ENCODE results near the gene ZFR2. TPM values are rescaled to one million over a fixed set of nuclear protein-coding genes. Genes with fewer than 3 reads are reported as not detected.

ZFR2 gene
- total RNA-seq, 1 donor from 2014 or later, result 4.7 TPM

DNA sequence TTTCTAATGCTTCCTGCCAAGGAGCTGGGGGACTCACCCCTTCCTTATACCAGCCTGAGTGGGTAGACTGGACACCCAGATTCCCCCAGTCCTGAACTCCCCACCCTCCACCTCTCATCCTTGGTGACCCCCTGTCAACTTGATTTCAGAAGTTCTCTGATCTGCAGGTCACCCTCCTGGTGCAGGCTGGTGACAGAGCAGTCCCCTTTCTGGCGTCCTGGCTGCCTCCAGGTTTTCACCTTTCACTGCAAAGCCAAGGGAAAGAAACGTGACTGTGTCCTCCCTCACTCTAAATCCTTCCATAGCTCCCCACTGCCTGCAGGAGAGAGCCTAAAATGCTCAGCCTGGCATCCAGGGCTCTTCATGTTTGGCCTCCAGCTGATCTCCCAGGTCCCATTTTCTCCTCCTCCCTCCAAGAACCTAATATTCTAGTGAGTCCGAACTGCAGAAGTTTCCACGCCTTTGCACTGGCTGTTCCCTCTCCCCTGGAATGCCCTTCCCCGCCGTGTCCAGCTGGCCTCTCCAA lies 78.6 kb downstream of the ZFR2 start:
- Mint-ChIP-seq H3K27ac (no peak overlapping the region), H3K4me1 (ENCODE audit: unreplicated experiment) (no peaks in the 10 kb centered on the region), H3K4me3 (no peak overlapping the region), H3K36me3 (no peaks in the 10 kb centered on the region), H3K27me3 (peaks cover 54% of the 10 kb centered on the region), H3K9me3 (peaks cover 6% of the 10 kb centered on the region)
- TF ChIP-seq, protein P1, sequence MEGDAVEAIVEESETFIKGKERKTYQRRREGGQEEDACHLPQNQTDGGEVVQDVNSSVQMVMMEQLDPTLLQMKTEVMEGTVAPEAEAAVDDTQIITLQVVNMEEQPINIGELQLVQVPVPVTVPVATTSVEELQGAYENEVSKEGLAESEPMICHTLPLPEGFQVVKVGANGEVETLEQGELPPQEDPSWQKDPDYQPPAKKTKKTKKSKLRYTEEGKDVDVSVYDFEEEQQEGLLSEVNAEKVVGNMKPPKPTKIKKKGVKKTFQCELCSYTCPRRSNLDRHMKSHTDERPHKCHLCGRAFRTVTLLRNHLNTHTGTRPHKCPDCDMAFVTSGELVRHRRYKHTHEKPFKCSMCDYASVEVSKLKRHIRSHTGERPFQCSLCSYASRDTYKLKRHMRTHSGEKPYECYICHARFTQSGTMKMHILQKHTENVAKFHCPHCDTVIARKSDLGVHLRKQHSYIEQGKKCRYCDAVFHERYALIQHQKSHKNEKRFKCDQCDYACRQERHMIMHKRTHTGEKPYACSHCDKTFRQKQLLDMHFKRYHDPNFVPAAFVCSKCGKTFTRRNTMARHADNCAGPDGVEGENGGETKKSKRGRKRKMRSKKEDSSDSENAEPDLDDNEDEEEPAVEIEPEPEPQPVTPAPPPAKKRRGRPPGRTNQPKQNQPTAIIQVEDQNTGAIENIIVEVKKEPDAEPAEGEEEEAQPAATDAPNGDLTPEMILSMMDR (conservative IDR thresholded peaks at IDR 0.05), result no peak
- no peak for DNase-seq (ENCODE audit: extremely low spot score, unreplicated experiment)

DNA sequence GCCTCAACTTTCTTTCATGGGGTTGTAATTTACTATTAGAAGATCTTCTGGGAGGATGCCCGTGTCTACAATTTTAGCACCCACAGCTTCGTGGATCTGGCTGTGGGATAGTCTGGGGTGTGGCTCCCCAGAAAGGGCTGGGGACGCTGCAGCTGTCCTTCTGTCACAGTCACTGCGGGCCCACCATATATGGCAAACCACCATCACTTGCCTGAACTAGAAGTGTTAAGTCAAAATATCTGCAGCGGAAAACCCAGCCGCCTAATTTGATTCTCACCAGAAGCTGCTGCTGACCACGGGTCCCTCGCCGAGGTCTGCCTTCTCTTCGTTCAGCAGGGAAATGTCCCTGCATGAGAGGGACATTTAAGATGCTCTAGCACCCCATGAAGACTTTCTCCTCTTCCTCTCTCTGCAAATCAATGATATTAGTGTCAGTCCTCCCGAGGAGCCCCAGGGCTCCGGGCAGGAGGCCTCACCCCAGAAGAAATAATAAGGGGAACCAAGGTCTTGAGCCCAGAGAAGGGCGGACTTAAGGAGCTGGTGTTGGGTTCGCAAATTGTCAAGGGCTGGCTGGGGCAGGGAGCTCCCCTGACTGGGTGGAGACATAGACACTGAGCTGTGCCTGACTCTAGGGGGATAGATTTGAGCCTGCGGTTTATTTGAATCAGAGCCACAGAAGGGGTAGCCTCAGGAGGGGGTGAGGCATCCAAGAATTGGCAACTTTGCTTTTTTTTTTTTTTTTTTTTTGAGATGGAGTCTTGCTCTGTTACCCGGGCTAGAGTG lies 79.7 kb downstream of the ZFR2 start:
- no peak overlapping the region for H3K4me3 Mint-ChIP-seq

DNA sequence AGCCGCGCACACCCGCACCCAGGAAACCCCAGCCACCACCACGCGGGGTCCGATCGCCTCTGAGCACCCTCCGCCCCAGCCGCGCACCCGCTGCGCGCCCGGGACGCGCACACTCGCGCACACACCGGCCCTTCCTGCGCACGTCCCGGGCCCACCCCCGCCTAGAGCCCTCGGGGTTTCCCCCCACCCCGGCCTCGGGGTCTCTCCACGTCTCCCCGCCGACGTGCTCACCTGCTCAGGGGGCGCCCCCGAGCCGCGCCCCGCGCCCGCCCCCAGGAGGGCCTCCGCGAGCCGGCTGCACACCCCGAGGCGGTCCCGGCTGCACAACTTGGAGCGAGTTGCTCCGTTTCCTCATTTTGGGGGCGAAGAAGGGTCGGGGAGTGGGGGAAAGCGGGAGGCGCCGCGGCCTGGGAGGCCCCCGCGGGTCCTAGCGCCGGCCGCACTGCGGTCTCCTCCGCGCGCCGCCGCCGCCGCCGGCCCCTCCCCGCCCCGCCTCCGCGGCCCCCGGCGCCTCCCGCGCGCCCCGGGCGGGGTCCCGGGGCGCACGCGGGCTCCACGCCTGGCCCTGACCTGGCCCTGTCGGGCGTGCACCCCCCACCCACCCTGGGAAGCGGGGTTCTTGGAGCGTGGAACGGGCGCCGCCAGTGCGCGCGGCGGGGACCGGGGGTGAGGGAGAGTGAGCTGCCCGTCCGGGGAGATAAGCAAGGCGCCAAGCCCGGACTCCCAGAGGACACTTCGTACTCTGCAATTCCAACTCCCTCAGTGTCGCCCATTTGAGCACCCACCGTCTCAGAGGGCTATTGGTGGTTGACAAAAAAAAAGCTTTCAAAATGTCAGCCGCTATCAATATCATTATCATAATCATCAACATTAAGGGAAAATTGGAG lies 82.7 kb downstream of the ZFR2 start, which contains the start of gene MATK:
MATK (minus strand) TSS at position 444 of the 887 bp plus-strand sequence. CDS start 1,246 bp downstream, outside the sequence.
- no peak for DNase-seq (ENCODE audit: extremely low spot score, unreplicated experiment)
- Mint-ChIP-seq H3K4me3 (peak within 1 kb of the TSS; percentile 45), H3K4me1 (ENCODE audit: unreplicated experiment) (no peaks in the 10 kb centered on the region), H3K27ac (no peak within 1 kb of the TSS), H3K36me3 (no peaks in the 10 kb centered on the region), H3K9me3 (peaks cover 14% of the 10 kb centered on the region), H3K27me3 (peaks cover 55% of the 10 kb centered on the region)
- TF ChIP-seq, protein P1 (conservative IDR thresholded peaks at IDR 0.05), result no peak

More for the DNA sequence above, 79.7 kb downstream of the ZFR2 start:
- no peak overlapping the region for H3K27ac Mint-ChIP-seq
- H3K4me1 Mint-ChIP-seq (ENCODE audit: unreplicated experiment), result no peaks in the 10 kb centered on the region
- H3K27me3 Mint-ChIP-seq, result peaks cover 61% of the 10 kb centered on the region
- TF ChIP-seq, protein P1 (conservative IDR thresholded peaks at IDR 0.05), result no peak
- H3K9me3 Mint-ChIP-seq, result peaks cover 6% of the 10 kb centered on the region
- no peaks in the 10 kb centered on the region for H3K36me3 Mint-ChIP-seq
- no peak for DNase-seq (ENCODE audit: extremely low spot score, unreplicated experiment)

DNA sequence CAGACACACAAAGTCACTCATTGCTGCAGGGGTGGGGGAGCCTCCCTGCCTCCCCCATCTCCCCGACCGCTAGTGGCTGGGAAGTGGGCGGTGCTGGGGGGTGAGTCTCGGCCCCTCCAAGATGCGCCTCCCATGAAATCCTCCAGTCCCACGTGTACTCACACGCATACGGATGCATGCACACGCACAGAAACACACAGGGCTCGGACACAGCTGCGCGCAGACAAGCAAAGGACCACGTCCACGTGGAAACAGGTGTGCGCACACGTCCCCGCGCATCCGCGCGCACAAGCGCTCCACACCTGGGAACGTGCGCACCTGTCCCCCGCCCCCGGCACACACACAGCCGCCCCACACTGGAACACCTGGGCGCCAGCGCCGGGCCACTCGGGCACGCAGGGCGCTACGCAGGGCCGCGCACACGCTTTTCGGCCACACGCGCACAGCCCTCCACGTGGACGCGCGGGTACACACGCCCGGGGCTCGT lies 83.3 kb downstream of the ZFR2 start:
- Mint-ChIP-seq H3K27me3 (peaks cover 48% of the 10 kb centered on the region), H3K9me3 (peaks cover 9% of the 10 kb centered on the region), H3K4me1 (ENCODE audit: unreplicated experiment) (no peaks in the 10 kb centered on the region), H3K27ac (no peak overlapping the region), H3K4me3 (peak overlapping the region; percentile 45), H3K36me3 (no peaks in the 10 kb centered on the region)
- TF ChIP-seq, protein P1 (conservative IDR thresholded peaks at IDR 0.05), result no peak
- DNase-seq (ENCODE audit: extremely low spot score, unreplicated experiment), result no peak

DNA sequence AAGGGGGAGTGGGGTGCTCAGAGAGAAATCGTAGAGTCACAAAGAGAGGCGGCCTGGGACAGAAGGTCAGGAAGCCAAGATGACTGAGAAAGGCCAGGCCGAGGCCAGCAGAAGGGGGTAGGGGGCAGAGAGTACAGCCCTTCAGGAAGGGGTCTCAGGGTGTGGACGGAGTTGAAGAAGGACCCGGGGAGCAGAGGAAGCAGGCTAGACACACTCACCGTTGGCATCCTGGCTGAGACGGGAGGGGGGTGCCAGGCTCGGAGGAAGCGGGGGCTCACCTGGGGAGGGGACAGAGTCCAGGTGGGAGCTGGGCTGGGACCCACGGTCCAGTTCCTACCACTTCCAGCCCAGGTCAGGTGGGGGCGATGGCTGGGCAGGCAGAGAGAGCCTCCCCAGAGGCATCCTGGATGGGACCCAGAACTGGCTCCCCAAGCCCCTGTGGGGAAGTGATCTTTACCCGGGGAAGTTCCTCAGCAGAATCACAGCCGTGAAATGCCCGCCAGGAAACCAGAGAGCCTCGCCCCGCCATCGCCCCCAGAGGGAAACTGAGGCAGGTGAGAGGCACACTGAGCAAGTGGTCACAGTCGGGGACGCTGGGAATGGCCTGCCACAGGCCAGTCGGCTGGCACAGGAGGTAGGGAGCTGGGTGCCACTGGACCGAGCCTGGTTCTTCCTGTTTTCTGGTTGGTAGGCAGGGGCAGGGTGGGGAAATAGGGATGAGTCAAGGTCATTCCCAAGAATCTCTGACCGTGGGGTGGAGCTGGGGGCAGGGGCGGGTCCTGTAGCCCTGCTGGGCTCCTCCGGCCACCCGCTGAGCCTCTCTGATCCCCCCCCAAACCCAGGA lies 84.0 kb downstream of the ZFR2 start:
- DNase-seq (ENCODE audit: extremely low spot score, unreplicated experiment), result no peak
- TF ChIP-seq, protein P1 (conservative IDR thresholded peaks at IDR 0.05), result no peak
- no peaks in the 10 kb centered on the region for H3K36me3 Mint-ChIP-seq

More for the DNA sequence above, 84.0 kb downstream of the ZFR2 start:
- Mint-ChIP-seq H3K27me3 (peaks cover 42% of the 10 kb centered on the region), H3K9me3 (peaks cover 8% of the 10 kb centered on the region), H3K4me3 (peak overlapping the region; percentile 62), H3K27ac (no peak overlapping the region), H3K4me1 (ENCODE audit: unreplicated experiment) (no peaks in the 10 kb centered on the region)
